Left lung (tissue), 10 donors: ENCODE measurements around the gene KIAA0753. TPM values are rescaled to one million over a fixed set of nuclear protein-coding genes. Genes with fewer than 3 reads are reported as not detected.
A peak's percentile ranks its signal among the peaks of the same experiment; 100 is the strongest.

Source experiments
- ATAC-seq: fragments of 200-7000 bp; cut with Tn5 transposase; one replicate; pipeline ENCODE4 v1.9.1; 2020; ENCODE audit warnings: moderate library complexity
- DNase-seq, 4 donors: peaks; one replicate each; pipeline ENCODE4 v3.0.0-alpha.2; 2013 to 2020
- H3K27ac ChIP-seq, 2 donors: fragments of 200-600 bp; sonication (generic) in 1 of 2; one replicate each; pipeline versions ENCODE4 v1.5.0 to v1.8.0; 2020 to 2021
- H3K27me3 ChIP-seq, 2 donors: fragments of 200-600 bp; sonication (generic) in 1 of 2; one replicate each; pipeline versions ENCODE4 v1.5.0 to v1.8.0; 2020 to 2021
- H3K36me3 ChIP-seq, 2 donors: fragments of 200-600 bp; sonication (generic) in 1 of 2; one replicate each; pipeline versions ENCODE4 v1.5.0 to v1.8.0; 2020 to 2021
- H3K4me1 ChIP-seq, 2 donors: fragments of 200-600 bp; one replicate each; pipeline ENCODE4 v1.8.0; 2021
- H3K4me3 ChIP-seq, 2 donors: fragments of 200-600 bp; sonication (generic) in 1 of 2; one replicate each; pipeline versions ENCODE4 v1.5.0 to v1.8.0; 2020 to 2021; ENCODE audit warnings: mild to moderate bottlenecking in 1 of 2
- H3K9me3 ChIP-seq, 2 donors: fragments of 200-600 bp; sonication (generic) in 1 of 2; one replicate each; pipeline versions ENCODE4 v1.5.0 to v1.8.0; 2020 to 2021
- intact Hi-C, 2 donors: fragments of 100-400 bp; cut with DNase I; formaldehyde crosslinking; loops; one replicate each; pipeline versions ENCODE4 v1.11.2 to v1.14.2; 2022
- polyA plus RNA-seq, 6 donors: library from polyadenylated mRNA; unstranded; fragments of 120-200 nt; gene quantifications; one replicate each; pipeline ENCODE4 v1.2.1, GENCODE V29; 2013; ENCODE audit not compliant: insufficient read length in 6 of 6
- total RNA-seq, 2 donors: library from RNA; stranded (reverse); fragmentation: NEBNext Ultra II Directional; extraction: Animal tissue kit (Norgen Biotek cat#: 25700); gene quantifications; one replicate each; pipeline ENCODE4 v1.2.1, GENCODE V29; 2021
- TF ChIP-seq, protein P1 (sequence below), 2 donors: fragments of 200-600 bp; sonication (generic) in 1 of 2; IDR thresholded peaks; one replicate each; pipeline versions ENCODE4 v1.5.0 to v1.8.0; 2021; ENCODE audit warnings: antibody characterized with exemption in 2 of 2
- donor health status: DM: no; HTN: yes; CAD: no.
- donor health status: DM: no; HTN: no; CAD: no.

Gene KIAA0753
- total and polyA plus RNA-seq, 8 donors: 15.8 to 46.7 (median 37.4) TPM

DNA sequence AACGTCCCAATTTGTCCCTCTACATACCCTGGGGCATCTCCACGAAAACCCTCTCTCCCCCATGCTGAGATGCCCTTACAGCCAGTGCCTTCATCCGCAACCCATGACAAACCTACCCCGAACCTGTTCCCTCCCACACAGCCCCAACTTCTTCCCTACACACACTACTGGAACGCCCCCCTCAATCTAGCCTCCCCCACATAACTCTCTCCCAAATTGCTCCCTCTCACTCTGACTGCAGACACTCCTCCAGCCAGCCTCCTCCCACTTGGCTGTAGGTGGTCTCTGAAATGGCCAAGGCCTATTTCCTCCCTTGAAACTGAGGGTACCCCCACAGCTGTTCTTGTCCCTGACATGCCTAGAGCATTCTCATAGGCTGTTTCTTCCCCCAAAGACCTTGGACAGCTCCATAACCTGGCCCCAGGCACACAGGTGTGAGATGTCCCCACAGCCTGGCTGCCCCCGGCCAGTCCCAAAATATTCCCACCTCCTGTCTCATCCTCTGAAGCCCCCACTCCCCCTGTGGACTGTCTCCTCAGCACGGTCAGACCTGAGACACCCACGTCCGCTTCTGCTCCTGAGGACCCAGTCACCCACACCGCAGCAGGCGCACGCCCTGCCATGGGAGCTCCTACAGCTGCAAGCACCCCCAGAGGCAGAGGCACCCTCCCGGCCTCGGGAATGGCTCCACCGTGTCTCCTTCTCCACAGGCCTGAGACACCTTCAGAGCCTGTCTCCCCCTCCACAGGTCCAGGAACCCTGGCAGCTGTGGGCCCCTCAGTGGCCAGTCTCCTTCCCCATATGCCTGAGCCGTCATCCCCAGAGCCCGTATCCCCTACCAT is 3.7 kb downstream of the KIAA0753 start:
- DNase-seq (peak in 1 of 4 donors; percentile 71), ATAC-seq (no peak)
- Histone ChIP-seq H3K36me3 (peaks cover 0 to 32% of the 10 kb centered on the region in 2 donors), H3K9me3 (no peaks in the 10 kb centered on the region), H3K27ac (no peak overlapping the region), H3K4me1 (peaks cover 3 to 17% of the 10 kb centered on the region in 2 donors), H3K27me3 (no peaks in the 10 kb centered on the region), H3K4me3 (no peak overlapping the region)
- TF ChIP-seq, protein P1, sequence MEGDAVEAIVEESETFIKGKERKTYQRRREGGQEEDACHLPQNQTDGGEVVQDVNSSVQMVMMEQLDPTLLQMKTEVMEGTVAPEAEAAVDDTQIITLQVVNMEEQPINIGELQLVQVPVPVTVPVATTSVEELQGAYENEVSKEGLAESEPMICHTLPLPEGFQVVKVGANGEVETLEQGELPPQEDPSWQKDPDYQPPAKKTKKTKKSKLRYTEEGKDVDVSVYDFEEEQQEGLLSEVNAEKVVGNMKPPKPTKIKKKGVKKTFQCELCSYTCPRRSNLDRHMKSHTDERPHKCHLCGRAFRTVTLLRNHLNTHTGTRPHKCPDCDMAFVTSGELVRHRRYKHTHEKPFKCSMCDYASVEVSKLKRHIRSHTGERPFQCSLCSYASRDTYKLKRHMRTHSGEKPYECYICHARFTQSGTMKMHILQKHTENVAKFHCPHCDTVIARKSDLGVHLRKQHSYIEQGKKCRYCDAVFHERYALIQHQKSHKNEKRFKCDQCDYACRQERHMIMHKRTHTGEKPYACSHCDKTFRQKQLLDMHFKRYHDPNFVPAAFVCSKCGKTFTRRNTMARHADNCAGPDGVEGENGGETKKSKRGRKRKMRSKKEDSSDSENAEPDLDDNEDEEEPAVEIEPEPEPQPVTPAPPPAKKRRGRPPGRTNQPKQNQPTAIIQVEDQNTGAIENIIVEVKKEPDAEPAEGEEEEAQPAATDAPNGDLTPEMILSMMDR (IDR thresholded peaks at IDR 0.05): no peak
- intact Hi-C loops: no loop called here

DNA sequence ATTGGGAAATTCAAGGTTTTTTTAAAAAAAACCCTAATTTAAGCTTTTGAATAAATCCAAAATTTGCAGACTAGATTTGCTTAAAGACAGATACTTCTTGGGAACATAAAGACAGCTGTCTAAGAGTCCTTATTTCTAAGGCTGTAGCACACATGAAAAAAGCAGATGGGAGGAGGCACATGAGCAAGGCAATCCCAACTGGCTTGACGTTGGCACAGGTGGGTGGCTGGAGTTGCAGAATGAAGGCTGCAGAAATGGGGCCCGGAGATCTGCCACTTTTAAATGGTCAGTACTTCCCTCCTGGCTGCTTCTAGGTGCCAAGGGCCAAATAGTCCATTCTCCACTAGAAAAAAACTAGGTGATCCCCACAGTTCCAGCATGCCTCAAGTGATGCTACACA is 4.4 kb downstream of the KIAA0753 start:
- Histone ChIP-seq H3K27me3 (no peaks in the 10 kb centered on the region), H3K27ac (no peak overlapping the region), H3K4me3 (no peak overlapping the region), H3K36me3 (peaks cover 0 to 38% of the 10 kb centered on the region in 2 donors), H3K4me1 (peaks cover 0 to 13% of the 10 kb centered on the region in 2 donors), H3K9me3 (no peaks in the 10 kb centered on the region)
- DNase-seq (no peak), ATAC-seq (no peak)
- TF ChIP-seq, protein P1 (IDR thresholded peaks at IDR 0.05): no peak
- intact Hi-C loops: no loop called here

DNA sequence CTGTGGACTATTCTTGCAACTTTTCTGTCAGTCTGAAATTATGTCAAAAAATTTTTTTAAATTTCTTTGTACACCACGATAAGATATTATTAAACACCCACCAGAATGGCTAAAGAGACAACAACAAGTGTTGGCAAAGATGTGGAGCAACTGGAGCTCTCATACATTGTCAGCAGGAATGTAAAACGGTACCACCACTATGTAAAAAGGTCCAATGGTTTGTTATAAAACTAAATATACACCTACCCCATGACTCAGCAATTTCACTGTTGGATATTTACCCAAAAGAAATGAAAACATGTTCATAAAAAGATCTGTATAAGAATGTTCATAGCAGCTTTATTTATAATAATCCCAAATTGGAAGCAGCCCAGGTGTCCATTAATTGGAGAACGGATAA is 7.2 kb downstream of the KIAA0753 start:
- Histone ChIP-seq H3K36me3 (peaks cover 0 to 49% of the 10 kb centered on the region in 2 donors), H3K27me3 (no peaks in the 10 kb centered on the region), H3K9me3 (no peaks in the 10 kb centered on the region), H3K4me1 (no peaks in the 10 kb centered on the region), H3K4me3 (no peak overlapping the region), H3K27ac (no peak overlapping the region)
- no peak for DNase-seq
- intact Hi-C loops: no loop called here
- no peak for ATAC-seq
- TF ChIP-seq, protein P1 (IDR thresholded peaks at IDR 0.05): no peak

DNA sequence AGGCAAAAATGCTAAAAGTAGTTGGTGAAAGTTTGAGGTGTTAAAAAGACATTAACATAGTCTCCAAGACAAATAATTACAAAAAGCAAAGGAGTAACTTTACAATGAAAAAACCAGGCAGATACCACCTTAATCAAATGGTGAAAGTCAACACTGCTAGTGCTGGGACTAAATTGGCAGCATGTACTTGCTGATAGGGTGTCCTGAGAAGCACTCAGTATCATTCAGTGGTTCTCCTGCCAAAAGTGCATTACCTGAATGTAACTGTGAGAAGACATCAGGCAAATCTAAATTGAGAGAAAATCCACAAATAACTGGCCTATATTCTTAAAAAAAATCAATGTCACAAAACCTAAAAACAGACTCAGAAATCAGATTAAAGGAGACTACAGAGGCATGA is 8.0 kb downstream of the KIAA0753 start:
- Histone ChIP-seq H3K27me3 (no peaks in the 10 kb centered on the region), H3K36me3 (peaks cover 0 to 57% of the 10 kb centered on the region in 2 donors), H3K9me3 (no peaks in the 10 kb centered on the region), H3K27ac (no peak overlapping the region), H3K4me3 (no peak overlapping the region), H3K4me1 (no peaks in the 10 kb centered on the region)
- intact Hi-C loops: no loop called here
- TF ChIP-seq, protein P1 (IDR thresholded peaks at IDR 0.05): no peak
- ATAC-seq (no peak), DNase-seq (no peak)

DNA sequence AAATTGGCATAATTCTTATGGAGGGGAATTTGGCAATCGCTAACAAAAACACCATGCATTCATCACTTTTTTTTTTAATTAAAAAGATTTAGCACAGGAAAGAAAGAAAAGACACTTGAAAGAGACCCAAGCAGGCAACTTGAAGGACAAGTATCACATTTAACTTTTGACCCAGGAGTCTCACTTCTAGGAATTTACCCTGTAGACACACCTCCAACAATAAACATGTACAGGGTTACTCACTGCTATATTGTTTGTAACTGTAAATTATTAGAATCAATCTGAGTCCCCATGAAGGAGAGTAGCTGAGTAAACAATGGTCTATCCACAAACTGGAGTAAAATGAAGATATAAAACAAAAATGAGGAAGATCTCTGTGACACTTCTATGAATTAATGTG is 10.1 kb downstream of the KIAA0753 start:
- intact Hi-C loops: no loop called here
- no peak overlapping the region for H3K4me3 ChIP-seq
- H3K4me1 ChIP-seq: no peaks in the 10 kb centered on the region
- H3K27me3 ChIP-seq: no peaks in the 10 kb centered on the region
- H3K27ac ChIP-seq: no peak overlapping the region
- TF ChIP-seq, protein P1 (IDR thresholded peaks at IDR 0.05): no peak
- H3K36me3 ChIP-seq: peaks cover 0 to 70% of the 10 kb centered on the region in 2 donors
- ATAC-seq: no peak
- no peak for DNase-seq
- H3K9me3 ChIP-seq: no peaks in the 10 kb centered on the region
